Right renal pelvis (tissue), 4 donors: ENCODE data around the gene MAP4. TPM values are rescaled to one million over a fixed set of nuclear protein-coding genes. Genes with fewer than 3 reads are reported as not detected.
A peak's percentile ranks its signal among the peaks of the same experiment; 100 is the strongest.
"Not testable (repeated sequence)": the region's sequence is repeated elsewhere in the genome, so short reads cannot be mapped to it uniquely, and the experiment has no call there.

Experiments
- DNase-seq, 4 donors: peaks; one replicate each; pipeline ENCODE4 v3.0.0-alpha.2; 2013; ENCODE audit warnings: low read depth in 4 of 4, low spot score in 3 of 4, missing footprints in 1 of 4
- polyA plus RNA-seq, 4 donors: library from polyadenylated mRNA; unstranded; fragments of 120-200 nt; gene quantifications; one replicate each; pipeline ENCODE4 v1.2.1, GENCODE V29; 2013; ENCODE audit not compliant: insufficient read length in 4 of 4

The MAP4 gene, protein sequence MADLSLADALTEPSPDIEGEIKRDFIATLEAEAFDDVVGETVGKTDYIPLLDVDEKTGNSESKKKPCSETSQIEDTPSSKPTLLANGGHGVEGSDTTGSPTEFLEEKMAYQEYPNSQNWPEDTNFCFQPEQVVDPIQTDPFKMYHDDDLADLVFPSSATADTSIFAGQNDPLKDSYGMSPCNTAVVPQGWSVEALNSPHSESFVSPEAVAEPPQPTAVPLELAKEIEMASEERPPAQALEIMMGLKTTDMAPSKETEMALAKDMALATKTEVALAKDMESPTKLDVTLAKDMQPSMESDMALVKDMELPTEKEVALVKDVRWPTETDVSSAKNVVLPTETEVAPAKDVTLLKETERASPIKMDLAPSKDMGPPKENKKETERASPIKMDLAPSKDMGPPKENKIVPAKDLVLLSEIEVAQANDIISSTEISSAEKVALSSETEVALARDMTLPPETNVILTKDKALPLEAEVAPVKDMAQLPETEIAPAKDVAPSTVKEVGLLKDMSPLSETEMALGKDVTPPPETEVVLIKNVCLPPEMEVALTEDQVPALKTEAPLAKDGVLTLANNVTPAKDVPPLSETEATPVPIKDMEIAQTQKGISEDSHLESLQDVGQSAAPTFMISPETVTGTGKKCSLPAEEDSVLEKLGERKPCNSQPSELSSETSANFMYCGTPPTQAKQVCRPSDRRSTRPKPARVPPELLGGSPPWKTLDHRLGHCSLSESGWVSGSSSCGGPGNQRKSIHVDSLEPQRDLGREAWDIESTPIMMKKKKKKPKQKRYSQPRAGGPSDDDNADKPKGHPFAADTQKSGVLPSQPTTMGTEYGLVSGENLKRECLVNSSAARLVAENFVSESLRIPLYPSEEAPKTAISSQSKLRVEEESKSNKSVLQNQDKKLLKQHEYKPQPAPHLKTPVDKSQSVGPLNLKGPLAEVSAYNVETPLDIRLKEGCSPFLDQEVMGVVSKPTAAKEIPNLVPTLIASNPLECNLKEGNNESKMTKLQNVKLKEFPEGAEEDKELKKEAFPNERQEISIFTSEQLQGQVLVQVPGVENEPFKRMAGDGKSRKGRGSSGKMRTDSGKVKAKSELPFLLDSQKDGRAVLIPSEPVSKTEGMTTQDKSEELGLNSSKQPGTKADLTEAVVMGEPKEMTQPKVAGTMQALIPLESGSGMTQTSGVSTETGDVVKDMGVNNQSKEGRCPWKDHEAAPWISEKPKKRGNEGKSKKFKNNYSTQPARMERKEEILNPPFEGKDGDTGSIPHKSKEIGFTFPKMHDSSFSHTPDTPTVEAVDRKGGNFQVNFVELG (N-terminal part only)
- polyA plus RNA-seq, result 100 to 1,000 TPM; 181 to 188 (median 185) TPM

GRCh38 chr3:48016301-48016973 is at the start of gene MAP4:
Gene MAP4, minus strand, starts transcription at chr3:48016416. Its CDS starts 17,556 bp downstream, at chr3:47998860.
- DNase-seq, result peak in 1 of 4 donors; percentile 16

- no peak for DNase-seq
Observed at GRCh38 chr3:48065035-48065434, 48.8 kb upstream of the MAP4 start.

DNA sequence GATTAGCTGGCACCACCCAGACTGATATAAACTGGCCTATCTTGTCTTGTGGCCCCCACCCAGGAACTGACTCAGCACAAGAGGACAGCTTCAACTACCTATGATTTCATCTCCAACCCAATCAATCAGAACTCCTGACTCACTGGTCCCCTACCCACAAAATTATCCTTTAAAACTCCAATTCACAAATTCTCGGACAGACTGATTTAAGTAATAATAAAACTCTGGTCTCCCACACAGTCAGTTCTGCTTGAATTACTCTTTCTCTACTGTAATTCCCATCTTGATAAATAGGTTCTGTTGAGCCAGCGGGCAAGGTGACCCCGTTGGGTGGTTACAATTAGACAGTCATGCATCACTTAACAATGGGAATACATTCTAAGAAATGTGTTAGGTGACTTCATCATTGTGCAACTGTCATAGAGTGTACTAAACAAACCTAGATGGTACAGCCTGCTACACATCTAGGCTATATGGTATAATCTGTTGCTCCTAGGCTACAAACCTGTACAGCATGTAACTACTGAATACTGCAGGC is 48.1 kb upstream of the MAP4 start:
- peak in 2 of 4 donors; percentile 28 to 36 for DNase-seq

DNA sequence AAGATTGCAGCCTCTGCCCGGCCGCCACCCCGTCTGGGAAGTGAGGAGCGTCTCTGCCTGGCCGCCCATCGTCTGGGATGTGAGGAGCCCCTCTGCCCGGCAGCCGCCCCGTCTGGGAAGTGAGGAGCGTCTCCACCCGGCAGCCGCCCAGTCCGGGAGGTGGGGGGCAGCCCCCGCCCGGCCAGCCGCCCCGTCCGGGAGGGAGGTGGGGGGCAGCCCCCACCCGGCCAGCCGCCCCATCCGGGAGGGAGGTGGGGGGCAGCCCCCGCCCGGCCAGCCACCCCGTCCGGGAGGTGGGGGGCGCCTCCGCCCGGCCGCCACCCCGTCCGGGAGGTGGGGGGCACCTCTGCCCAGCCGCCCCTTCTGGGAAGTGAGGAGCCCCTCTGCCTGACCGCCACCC is 45.4 kb upstream of the MAP4 start:
- DNase-seq, result not testable (repeated sequence)

- DNase-seq, result no peak
Observed at GRCh38 chr3:48058091-48058490, 41.9 kb upstream of the MAP4 start.

DNA sequence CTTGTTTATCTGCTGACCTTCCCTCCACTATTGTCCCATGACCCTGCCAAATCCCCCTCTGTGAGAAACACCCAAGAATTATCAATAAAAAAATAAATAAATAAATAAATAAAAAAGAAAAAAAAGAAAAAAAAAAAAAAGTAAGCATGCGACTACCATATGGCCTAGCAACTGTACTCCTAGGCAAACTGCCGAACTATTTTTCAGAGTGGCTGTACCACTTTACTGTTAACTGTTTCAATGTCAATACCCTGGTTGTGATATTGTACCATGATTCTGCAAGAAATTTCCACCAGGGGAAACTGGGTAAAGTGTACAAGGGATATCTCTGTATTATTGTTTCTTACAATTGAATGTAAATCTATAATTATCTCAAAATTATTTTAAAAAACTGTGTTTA is 41.3 kb upstream of the MAP4 start:
- DNase-seq, result no peak

DNA sequence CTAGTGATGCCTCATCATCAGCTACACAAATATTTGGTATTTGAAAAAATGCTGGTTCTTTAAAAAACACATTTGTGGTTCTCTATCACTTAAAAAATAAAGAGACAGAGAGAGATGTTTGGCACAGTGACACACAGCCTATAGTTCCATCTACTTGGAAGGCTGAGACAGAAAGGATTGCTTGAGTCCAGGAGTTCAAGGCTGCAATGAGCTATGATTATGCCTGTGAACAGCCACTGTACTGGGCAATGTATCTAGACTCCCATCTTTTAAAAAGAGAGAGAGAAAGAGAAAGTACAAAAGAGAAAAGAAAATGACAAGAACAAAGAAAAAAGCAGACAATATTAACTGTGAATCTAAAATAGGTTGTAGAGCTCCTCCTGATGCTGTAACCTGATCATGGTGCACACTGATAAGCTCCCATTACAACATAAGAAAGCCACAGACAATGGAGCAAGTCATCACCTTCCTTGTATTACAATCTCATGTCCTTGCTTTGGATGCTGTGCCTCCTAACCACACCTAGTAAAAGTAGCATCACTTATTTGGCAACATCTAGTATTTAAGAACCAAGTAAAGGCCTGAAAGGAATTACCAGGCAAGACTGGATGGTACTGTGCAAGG is 31.7 kb upstream of the MAP4 start:
- DNase-seq, result no peak

DNA sequence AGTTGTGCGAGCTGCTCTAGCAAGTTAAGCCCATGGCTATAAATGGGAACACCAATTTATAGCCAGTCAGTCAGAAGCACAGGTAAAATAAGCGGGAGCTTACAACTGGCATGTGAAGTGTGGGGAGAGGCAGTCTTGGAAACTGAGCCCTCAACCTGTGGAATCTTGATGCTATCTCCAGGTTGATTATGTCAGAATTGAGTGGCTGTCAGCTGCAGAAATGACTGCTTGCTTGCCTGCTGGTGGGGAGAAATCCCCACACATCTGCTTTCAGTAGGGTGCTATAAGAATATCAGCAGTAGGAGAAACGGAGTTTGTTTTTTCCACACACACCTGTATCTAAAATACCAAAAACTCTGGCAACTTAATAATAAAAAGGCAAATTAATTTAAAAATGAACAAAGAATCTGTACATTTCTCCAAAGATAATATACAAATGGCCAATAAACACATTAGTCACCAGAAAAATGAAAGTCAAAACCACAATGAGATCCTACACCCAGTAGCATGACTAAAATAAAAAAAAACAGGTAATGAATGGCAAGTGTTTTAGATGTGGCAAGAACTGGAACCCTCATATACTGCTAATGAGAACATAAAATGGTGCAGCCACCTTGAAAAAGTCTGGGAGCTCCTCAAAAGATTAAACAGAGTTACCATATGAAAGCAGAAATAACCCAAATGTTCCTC is 26.0 kb upstream of the MAP4 start:
- no peak for DNase-seq

DNA sequence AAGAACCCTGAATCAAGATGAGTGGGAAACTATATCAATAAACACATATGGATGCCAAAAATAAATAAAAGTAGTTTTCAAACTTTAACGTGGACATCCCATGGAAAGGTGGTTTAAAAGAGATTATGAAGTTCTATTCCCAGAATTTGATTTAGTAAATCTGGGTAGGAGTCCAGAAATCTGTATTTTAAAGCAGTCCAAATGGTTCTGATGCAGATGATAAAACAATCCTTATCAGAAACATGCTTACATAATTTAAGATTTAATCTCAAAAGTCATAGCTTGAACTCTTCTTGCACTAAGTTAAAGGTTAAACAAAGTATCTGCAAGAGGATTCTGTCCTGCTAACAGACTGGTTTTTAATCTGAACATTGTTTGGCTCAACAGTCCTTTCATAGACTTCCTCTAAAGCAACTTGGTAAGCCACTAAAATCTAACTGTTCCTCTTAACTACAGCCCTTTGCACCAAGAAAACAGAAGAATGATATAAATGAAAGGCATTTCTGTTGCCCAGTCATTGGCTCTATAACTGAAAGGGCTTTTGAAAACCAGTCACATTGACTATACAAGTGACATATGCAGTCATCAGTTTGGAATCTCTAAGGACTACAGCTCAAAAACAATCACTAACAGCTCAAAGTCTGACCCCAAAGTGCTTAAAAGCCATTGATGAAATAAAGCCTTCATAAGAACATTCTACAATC is 23.4 kb upstream of the MAP4 start:
- DNase-seq, result no peak

DNA sequence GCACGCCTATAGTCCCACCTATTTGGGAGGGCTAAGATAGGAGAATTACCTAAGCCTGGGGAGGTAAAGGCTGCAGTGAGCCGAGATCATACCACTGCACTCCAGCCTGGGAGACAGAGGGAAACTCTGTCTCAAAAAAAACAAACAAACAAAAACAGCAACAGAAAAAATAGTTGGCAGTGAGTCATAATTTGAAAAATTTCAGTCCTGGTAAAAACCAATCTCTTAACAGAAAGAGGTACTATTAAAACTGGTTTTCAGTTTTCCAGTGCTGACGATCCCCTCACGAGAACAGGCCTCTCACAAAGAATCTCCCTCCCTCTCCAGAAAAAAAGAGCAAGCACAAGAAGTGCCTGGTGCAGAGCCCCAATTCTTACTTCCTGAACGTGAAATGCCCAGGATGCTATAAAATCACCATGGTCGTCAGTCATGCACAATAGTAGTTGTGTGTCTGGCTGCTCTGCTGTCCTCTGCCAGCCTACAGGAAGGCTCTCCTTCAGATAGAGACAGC is 22.8 kb upstream of the MAP4 start:
- DNase-seq, result no peak

- no peak for DNase-seq
Observed at GRCh38 chr3:48034000-48034516, 17.8 kb upstream of the MAP4 start.

GRCh38 chr3:48030188-48030587 is 14.0 kb upstream of the MAP4 start:
- no peak for DNase-seq

GRCh38 chr3:48026951-48027908 is 11.0 kb upstream of the MAP4 start:
- no peak for DNase-seq

- DNase-seq, result no peak
Observed at GRCh38 chr3:48026098-48026497, 9.9 kb upstream of the MAP4 start.

DNA sequence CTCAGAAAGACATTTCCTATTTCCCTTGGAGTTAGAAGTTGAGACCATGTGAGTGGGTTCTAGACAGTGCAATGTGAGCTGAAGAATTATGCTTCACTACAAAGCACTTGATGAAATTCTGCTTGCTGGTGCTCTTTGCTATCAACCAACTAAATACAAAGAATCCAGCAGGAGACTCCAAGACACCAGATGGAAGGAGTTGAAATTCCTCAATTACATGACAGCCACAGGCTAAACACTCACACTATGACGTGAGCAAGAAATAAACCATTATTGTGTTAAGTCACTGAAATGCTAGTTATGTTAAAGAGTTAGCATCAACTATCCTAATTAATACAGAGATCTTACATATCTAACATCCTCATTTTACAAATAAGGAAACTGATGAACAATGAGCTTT is 8.2 kb upstream of the MAP4 start:
- no peak for DNase-seq

GRCh38 chr3:48023377-48023776 is 7.2 kb upstream of the MAP4 start:
- DNase-seq, result no peak

- no peak for DNase-seq
Observed at GRCh38 chr3:48022178-48022577, 6.0 kb upstream of the MAP4 start.
